ENCODE results near the gene SEMA3D.

DNA sequence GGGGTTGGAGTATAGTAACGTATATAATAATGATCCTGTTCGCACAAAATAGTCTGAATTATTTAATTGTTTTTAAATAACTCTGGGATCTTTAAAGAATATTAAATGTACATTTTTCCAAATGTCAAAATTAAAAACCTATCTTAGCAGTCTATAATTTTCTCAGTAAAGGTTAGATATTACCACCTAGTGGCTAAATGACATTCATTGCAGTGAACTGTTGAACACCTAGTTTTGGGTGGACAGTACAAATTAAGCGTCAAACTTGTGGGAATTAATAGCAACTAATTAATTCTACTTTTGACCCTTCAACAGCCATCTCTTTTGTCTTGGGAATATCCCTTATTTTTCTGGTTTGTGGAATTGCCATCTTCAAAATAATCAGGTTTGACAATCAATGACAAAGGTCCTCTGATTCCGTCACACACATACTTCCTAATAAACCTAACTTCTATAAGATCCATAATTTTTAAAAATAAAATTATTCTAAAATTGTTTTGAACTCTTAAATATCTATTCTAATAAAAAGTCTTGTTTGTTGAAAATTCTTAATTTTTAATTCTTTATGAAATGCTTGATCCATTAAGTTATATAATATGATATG is 165.7 kb downstream of the SEMA3D start:
- TF ChIP-seq POLR2A (IDR thresholded peaks at IDR 0.05; ENCODE audit: low read depth, low read length), result no peak
- TF ChIP-seq POLR2AphosphoS5 (IDR thresholded peaks at IDR 0.05; ENCODE audit: low read depth, low read length), result no peak
- no peak for TF ChIP-seq TAF1 (IDR thresholded peaks at IDR 0.05; ENCODE audit: low read depth, low read length)
- no peak for TF ChIP-seq PAX5 (IDR thresholded peaks at IDR 0.05; ENCODE audit: insufficient read depth, low read length, severe bottlenecking)
- no peak for TF ChIP-seq SPI1 (IDR thresholded peaks at IDR 0.05; ENCODE audit: low read depth, low read length)

All from GM12891 (cell line).